Testis (tissue), 3 donors: ENCODE data around the gene TUBA1C. TPM values are rescaled to one million over a fixed set of nuclear protein-coding genes. Genes with fewer than 3 reads are reported as not detected.
A peak's percentile ranks its signal among the peaks of the same experiment; 100 is the strongest.

Source experiments
- DNase-seq: peaks from one replicate; pipeline ENCODE4 v3.0.0-alpha.2; 2019
- H3K27ac ChIP-seq, 2 donors: fragments of 200-600 bp; sonication (generic); one replicate each; pipeline ENCODE4 v1.5.1; 2019
- H3K27me3 ChIP-seq: fragments of 200-600 bp; sonication (generic); one replicate; pipeline ENCODE4 v1.5.1; 2019
- H3K36me3 ChIP-seq: fragments of 200-600 bp; sonication (generic); one replicate; pipeline ENCODE4 v1.5.1; 2017; ENCODE audit warnings: low read depth; ENCODE audit errors: missing control alignments
- H3K4me1 ChIP-seq: fragments of 200-600 bp; sonication (generic); one replicate; pipeline ENCODE4 v1.5.1; 2019
- H3K4me3 ChIP-seq, 2 donors: fragments of 200-600 bp; sonication (generic); one replicate each; pipeline ENCODE4 v1.5.1; 2017 to 2019
- H3K9me3 ChIP-seq: fragments of 200-600 bp; sonication (generic); one replicate; pipeline ENCODE4 v1.5.1; 2017
- POLR2A ChIP-seq: fragments of 450-650 bp; IDR thresholded peaks from one replicate; pipeline ENCODE4 v1.6.1; 2017; ENCODE audit warnings: antibody characterized with exemption, mild to moderate bottlenecking, moderate library complexity
- WGBS, 2 donors: methylation state at CpG; one replicate each; pipeline ENCODE4 v1.1.5; 2018; 5-methylcytosine and 5-hydroxymethylcytosine counted together
- intact Hi-C: fragments of 100-400 bp; cut with DNase I; formaldehyde crosslinking; loops from one replicate; pipeline ENCODE4 v1.15.1; 2023; ENCODE audit warnings: low total_unique reads
- polyA plus RNA-seq: library from polyadenylated mRNA; stranded (reverse); fragments of 350-450 nt; fragmentation: Illumina TruSeq; extraction: RNeasy Lipid Tissue Mini Kit (QIAGEN cat#74804); gene quantifications from one replicate; pipeline ENCODE4 v1.2.3, GENCODE V29; 2014; ENCODE audit warnings: low read depth, low replicate concordance; ENCODE audit not compliant: insufficient read depth
- total RNA-seq, 2 donors: library from RNA; depleted of rRNA; stranded (reverse); fragments of >200 nt; gene quantifications; one replicate each; pipeline ENCODE4 v1.2.3, GENCODE V29; 2016
- TF ChIP-seq, protein P1 (sequence below), 3 experiments: fragments of 450-650 bp in 2 of 3; fragments of 200-600 bp in 1 of 3; sonication (generic) in 1 of 3; IDR thresholded peaks; one replicate each; pipeline ENCODE4 v1.5.1; 2016 to 2019; ENCODE audit warnings: antibody characterized with exemption in 3 of 3, mild to moderate bottlenecking in 2 of 3, moderate library complexity in 1 of 3

TUBA1C gene
- total and polyA plus RNA-seq, 3 donors from 2014 or later = 72.5 to 128 (median 78.2) TPM

DNA sequence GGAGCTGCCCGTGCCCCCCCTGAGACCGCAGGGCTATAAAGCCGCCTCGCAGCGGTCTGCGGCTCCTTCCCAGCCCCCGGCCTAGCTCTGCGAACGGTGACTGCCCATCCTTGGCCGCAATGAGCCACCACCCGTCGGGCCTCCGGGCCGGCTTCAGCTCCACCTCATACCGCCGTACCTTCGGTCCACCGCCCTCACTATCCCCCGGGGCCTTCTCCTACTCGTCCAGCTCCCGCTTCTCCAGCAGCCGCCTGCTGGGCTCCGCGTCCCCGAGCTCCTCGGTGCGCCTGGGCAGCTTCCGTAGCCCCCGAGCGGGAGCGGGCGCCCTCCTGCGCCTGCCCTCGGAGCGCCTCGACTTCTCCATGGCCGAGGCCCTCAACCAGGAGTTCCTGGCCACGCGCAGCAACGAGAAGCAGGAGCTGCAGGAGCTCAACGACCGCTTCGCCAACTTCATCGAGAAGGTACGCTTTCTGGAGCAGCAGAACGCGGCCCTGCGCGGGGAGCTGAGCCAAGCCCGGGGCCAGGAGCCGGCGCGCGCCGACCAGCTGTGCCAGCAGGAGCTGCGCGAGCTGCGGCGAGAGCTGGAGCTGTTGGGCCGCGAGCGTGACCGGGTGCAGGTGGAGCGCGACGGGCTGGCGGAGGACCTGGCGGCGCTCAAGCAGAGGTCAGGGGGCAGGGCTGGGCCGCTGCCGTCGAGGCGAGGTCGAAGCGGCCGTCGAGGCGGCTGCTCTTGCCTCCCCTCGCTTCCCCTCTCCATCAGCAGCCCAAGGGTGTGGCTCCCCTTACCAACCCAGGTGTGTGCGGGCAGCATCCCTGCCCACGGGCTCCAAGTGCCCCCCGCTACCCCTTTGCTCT lies 30.4 kb downstream of the TUBA1C start, which contains the start of gene PRPH:
Gene PRPH (plus strand): TSS at position 66 of the 855 bp plus-strand sequence. CDS start 54 bp downstream, at position 120.
- WGBS, 2 donors = 7 to 22% methylated on average over 33 to 73 of the region's 82 CpGs
- Histone ChIP-seq H3K27ac (no peak within 1 kb of the TSS), H3K4me1 (peaks cover 20% of the 10 kb centered on the region), H3K27me3 (no peaks in the 10 kb centered on the region), H3K4me3 (peak within 1 kb of the TSS; percentile 20 to 38), H3K36me3 (no peaks in the 10 kb centered on the region), H3K9me3 (no peaks in the 10 kb centered on the region)
- TF ChIP-seq POLR2A = no peak
- intact Hi-C loops = no loop called here
- DNase-seq = peak; percentile 17

DNA sequence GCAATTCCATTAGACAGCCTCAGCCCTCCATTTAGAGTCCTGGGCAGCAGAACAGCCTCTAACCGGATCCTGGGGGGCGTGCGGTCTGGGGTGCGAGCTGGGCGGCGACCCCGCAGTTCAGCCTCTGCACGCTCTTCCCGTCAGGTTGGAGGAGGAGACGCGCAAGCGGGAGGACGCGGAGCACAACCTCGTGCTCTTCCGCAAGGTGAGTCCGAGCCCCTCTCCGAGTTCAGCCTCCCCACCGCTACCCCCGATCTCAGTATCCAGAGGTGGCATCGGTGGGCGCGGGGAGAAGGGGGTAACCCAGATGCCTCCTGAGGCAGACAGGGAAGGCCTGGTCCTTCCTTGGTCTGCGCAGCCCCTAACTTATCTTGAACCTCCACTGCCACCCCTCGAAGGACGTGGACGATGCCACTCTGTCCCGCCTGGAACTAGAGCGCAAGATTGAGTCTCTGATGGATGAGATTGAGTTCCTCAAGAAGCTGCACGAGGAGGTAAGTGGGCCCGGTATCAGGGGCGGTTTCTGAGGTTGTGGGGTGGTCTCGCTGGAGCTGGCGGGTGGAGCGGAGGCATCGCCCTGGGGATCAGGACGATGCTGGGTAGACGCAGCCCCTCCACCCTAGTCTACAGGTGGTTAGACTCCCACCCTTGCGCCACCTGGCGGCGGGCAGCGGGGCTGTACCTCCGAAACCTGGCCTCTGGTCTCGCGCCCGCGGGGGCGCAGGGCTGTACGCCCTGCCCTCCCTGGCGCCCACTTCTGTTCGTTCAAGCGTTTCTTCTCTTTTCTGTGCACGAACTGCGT lies 31.4 kb downstream of the TUBA1C start:
- H3K4me1 ChIP-seq = peaks cover 20% of the 10 kb centered on the region
- no peaks in the 10 kb centered on the region for H3K27me3 ChIP-seq
- H3K27ac ChIP-seq = no peak overlapping the region
- intact Hi-C loops = no loop called here
- peak; percentile 64 for DNase-seq
- no peaks in the 10 kb centered on the region for H3K9me3 ChIP-seq
- TF ChIP-seq POLR2A = no peak
- TF ChIP-seq, protein P1, sequence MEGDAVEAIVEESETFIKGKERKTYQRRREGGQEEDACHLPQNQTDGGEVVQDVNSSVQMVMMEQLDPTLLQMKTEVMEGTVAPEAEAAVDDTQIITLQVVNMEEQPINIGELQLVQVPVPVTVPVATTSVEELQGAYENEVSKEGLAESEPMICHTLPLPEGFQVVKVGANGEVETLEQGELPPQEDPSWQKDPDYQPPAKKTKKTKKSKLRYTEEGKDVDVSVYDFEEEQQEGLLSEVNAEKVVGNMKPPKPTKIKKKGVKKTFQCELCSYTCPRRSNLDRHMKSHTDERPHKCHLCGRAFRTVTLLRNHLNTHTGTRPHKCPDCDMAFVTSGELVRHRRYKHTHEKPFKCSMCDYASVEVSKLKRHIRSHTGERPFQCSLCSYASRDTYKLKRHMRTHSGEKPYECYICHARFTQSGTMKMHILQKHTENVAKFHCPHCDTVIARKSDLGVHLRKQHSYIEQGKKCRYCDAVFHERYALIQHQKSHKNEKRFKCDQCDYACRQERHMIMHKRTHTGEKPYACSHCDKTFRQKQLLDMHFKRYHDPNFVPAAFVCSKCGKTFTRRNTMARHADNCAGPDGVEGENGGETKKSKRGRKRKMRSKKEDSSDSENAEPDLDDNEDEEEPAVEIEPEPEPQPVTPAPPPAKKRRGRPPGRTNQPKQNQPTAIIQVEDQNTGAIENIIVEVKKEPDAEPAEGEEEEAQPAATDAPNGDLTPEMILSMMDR (IDR thresholded peaks at IDR 0.05) = peak; percentile 44 to 73 (median 62)
- H3K4me3 ChIP-seq = peak overlapping the region; percentile 26 to 38
- H3K36me3 ChIP-seq = no peaks in the 10 kb centered on the region
- WGBS, 2 donors = 17 to 24% methylated on average over 14 to 54 of the region's 54 CpGs

DNA sequence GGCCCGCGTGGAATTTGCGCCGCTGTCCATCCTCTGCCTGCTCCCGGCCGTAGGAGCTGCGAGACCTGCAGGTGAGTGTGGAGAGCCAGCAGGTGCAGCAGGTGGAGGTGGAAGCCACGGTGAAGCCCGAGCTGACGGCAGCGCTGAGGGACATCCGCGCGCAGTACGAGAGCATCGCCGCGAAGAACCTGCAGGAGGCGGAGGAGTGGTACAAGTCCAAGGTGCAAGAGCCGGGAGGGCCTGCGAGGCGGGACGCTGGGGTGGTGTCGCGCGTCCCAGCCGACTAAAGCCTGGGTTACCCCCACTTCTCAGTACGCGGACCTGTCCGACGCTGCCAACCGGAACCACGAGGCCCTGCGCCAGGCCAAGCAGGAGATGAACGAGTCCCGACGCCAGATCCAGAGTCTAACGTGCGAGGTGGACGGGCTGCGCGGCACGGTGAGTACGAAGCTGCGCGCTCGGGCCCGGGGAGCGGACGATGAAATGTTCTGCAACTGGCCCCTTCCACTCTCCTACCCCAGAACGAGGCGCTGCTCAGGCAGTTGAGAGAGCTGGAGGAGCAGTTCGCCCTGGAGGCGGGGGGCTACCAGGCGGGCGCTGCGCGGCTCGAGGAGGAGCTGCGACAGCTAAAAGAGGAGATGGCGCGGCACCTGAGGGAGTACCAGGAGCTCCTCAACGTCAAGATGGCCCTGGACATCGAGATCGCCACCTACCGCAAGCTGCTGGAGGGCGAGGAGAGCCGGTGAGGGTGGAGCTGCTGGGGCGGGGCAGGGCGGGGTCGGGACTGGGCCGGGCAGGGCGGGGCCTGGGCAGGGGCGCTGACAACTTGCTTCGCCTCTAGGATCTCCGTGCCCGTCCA lies 32.2 kb downstream of the TUBA1C start:
- DNase-seq = peak; percentile 45
- Histone ChIP-seq H3K27ac (no peak overlapping the region), H3K9me3 (no peaks in the 10 kb centered on the region), H3K4me3 (peak overlapping the region; percentile 26 to 38), H3K4me1 (peaks cover 20% of the 10 kb centered on the region), H3K27me3 (no peaks in the 10 kb centered on the region), H3K36me3 (no peaks in the 10 kb centered on the region)
- intact Hi-C loops = no loop called here
- TF ChIP-seq, protein P1 (IDR thresholded peaks at IDR 0.05) = no peak
- no peak for TF ChIP-seq POLR2A
- WGBS, 2 donors = 10 to 17% methylated on average over 9 to 77 of the region's 77 CpGs

DNA sequence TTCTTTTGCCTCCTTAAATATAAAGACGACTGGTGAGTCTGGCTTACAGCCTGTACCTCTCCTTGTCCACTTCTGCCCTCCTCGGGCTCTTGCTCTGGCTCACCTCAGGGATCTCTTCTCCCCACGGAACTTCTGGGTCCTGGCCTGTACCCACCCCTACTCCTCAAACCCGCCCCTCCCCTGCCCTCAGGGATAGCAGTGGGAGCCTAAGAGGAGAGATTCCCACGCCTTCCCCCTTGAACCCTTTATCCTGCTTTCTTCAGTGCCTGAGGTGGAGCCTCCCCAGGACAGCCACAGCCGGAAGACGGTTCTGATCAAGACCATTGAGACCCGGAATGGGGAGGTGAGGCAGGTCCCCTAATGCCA lies 32.8 kb downstream of the TUBA1C start:
- WGBS, 2 donors = 13 to 16% methylated on average over 8 of the region's 8 CpGs
- Histone ChIP-seq H3K9me3 (no peaks in the 10 kb centered on the region), H3K36me3 (no peaks in the 10 kb centered on the region), H3K4me3 (peak overlapping the region in 1 of 2 donors; percentile 38), H3K4me1 (peaks cover 20% of the 10 kb centered on the region), H3K27me3 (no peaks in the 10 kb centered on the region), H3K27ac (no peak overlapping the region)
- TF ChIP-seq POLR2A = no peak
- TF ChIP-seq, protein P1 (IDR thresholded peaks at IDR 0.05) = no peak
- intact Hi-C loops = no loop called here
- no peak for DNase-seq
